CD4-positive, alpha-beta T cell treated with Interleukin-6 for 4 hours (primary cell): ENCODE results near the gene DCTN5.
"Not testable (repeated sequence)": the region's sequence is repeated elsewhere in the genome, so short reads cannot be mapped to it uniquely, and the experiment has no call there.

Experiments used
- DNase-seq: peaks from one replicate; pipeline ENCODE4 v3.0.0-alpha.2; 2020; ENCODE audit warnings: mixed read lengths

The DCTN5 gene

DNA sequence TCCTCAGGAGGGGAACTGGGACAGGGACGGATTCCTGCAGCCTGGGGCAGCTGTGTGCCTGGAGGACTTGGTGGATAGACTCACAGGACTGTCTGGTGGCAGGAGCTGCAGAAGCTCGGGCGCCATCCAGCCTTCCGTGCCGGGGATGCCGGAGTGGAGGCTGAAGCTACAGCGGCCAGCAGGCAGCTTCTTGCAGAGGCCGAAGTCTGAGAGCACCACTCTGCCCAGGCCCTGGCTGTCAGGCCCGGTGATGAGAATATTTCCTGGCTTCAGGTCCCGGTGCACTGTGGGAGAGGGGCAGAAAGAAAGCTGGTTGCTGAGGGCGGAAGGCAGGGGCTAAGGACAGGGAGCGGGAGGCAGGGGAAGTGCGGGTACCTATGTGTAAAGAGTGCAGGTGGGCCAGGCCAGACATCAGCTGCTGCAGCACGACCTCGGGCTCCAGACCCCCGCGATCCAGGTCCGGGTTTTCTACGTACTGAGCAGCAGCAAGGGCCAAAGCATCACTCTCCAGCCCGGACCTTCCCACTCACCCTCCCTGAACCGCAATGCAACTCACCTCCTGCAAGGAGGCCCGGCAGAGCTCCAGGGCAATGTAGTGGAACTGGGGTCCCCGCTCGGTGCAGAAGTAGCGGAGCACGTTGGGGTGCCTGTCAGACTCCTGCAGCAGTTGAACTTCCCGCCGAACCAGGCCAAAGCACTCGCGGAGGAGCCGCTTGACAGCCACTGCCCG lies 53.5 kb downstream of the DCTN5 start:
- DNase-seq: no peak

- no peak for DNase-seq
These were observed 54.5 kb downstream of the DCTN5 start for GRCh38 chr16:23695756-23696155.

GRCh38 chr16:23699100-23699499 lies 57.8 kb downstream of the DCTN5 start:
- no peak for DNase-seq

GRCh38 chr16:23700093-23700492 lies 58.8 kb downstream of the DCTN5 start:
- DNase-seq: no peak

- no peak for DNase-seq
These were observed 59.2 kb downstream of the DCTN5 start for GRCh38 chr16:23700509-23700908.

- DNase-seq: no peak
These were observed 59.8 kb downstream of the DCTN5 start for GRCh38 chr16:23701045-23701444.

DNA sequence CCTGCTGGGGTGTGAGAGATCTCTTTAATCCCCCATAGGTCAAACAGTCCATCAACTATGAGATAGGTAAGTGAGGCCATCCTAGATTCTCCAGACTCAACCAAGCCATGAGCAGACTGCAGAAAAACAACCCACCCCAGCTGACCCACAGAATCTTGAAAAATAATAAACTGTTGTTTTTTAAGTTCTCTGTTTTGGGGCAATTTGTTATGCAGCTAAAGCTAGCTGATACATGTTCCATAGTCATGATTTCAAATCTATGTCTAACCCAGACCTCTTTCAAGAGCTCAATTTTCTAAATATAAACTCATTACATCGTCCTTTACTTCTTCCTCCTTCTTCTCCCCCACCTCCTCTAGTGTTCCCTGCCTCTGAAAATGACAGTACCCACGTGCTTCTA lies 61.7 kb downstream of the DCTN5 start:
- DNase-seq: no peak

DNA sequence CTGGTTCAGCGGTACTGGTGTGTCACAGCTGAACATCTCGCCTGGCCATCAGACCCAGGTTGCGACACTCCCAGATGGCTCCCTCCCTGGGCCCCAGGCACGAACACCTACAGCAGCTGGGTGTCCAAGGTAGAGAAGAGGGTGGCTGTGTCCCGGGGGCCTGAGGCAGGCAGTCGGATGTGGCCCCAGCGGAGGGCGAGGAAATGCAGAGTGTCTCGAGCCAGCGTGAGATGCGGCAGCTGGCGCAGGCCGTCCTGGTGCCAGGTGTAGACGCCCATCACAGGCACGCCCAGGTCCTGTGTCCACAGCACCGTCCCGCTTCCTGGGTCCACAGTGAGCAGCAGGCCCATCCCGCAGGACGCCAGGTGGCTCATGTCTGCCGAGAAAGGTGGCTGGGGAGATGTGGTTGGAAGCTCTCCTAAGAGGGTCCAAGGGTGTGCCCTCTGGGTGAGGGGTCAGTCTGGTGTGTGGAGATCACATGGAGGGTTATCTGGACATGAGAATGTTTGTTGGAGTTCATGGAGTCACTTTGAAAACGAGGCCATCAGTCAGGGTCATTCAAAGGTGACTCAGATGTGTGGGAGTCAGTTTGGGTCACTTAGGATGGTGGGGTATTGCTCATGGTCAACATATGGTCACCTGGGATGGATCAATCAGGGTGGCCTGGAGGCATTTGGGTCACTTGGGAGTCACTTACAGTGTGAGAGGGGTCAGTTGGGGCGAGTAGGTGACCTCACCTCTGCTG lies 63.7 kb downstream of the DCTN5 start:
- DNase-seq: no peak

DNA sequence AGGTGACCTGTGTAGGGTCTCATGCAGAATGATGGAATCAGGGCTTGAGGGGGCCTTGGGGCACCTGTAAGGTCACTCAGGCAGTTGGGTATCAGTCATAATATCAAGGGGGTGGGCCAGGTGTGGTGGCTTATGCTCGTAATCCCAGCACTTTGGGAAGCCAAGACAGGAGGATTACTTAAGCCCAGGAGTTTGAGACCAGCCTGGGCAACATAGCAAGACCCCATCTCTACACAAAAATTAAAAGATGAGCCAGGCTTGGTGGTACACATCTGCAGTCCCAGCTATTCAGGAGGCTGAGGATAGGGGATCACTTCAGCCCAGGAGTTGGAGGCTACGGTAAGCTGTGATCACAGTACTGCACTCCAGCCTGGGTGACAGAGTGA lies 64.2 kb downstream of the DCTN5 start:
- DNase-seq: no peak

DNA sequence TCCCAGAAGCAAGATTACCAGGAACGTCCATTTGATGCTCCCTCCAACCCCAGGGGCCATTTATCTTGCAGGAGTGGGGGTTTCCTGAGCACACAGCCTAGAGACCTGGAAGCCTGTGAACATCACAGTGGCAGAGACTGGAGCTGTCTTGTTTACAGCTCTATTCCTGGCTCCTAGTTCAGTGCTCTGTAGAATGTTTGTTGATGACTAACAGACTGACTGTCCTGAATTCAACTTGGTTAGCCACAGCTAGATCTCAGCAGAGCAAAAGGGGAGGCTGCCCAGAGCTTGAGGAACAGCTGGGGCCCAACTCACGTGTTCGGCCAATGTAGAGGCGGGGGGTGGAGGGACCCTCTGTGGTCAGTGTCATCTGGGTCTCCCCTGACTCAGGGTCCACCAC lies 65.2 kb downstream of the DCTN5 start:
- no peak for DNase-seq

DNA sequence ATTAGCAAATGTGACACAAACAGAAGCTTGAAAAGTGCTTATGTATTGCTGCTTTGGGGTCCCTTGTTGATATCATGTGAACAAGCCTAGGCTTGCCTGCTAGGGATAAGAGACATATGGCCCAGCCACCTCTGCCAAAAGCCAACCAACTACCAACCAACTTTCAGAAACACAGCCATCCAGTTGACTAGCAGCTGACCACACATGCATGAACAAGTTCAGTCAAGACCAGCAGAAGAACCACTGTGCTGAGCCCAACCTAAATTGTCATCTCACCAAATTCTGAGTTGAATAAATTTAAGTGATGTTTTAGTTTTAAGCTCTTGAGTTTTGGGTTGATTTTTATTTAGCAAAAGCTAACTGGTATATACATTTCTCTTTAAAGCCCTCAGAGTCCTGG lies 68.3 kb downstream of the DCTN5 start:
- no peak for DNase-seq

DNA sequence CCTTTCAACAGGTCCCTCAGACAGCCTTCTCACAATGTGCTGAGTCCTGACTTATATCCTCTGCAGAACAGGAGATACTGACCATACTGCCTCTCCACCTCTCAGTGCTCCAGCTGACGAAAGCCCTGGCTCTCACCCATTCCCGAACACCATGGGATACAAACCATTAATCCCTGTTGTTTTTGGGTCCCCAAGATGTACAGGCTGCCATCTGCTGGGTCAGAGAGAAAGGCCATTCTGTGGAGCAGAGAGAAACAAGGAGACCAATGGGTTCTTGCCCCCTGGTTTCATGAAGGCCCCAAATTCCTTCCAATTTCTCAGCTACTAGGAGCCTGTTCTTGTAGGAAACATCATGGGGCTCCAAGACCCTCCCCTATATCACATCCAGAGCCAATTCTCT lies 68.7 kb downstream of the DCTN5 start:
- no peak for DNase-seq

- no peak for DNase-seq
These were observed 69.2 kb downstream of the DCTN5 start for GRCh38 chr16:23710504-23710903.

DNA sequence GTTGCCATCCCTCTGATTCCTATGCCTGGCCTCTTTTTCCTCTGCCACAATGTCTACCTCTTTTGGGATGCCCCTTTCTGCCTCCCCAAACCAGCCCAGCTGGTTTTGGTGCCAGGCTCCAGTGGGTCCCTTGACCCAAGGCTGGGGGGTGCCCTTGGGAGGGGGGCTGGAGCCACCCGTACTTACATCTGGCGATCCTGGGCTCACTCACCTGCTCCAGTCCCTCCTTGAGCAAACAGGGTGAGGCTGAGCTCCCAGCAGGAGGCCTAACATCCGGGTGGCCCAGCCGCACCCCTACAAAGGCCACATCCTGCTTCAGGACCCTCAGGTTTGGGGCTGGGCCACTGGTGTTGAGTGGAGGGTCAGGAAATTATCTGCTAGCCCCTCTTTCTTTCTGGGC lies 70.5 kb downstream of the DCTN5 start:
- no peak for DNase-seq

DNA sequence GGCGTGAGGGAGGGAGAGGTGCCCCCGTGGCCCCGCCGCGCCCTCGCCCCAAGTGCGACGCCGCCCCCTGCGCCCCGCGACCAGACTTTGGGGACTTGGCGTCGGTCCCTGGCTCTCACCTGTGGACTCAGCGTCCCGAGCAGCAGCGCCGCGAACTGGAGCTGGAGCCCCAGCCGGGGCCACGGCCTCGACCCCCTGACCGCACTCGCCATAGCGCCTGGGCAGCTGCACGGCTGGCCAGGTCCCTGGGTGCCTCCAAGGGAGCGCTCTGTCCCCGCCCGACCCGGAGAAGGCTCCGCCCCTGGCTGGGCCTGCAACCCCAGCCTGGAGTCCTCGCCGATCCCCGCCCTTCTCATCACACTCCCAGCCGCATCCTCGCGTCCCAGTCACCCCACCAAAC lies 71.7 kb downstream of the DCTN5 start, which contains the start of gene ERN2:
Gene ERN2, minus strand, starts transcription at position 247 of the 400 bp plus-strand sequence. Its CDS starts 35 bp downstream, at position 212.
- no peak for DNase-seq

DNA sequence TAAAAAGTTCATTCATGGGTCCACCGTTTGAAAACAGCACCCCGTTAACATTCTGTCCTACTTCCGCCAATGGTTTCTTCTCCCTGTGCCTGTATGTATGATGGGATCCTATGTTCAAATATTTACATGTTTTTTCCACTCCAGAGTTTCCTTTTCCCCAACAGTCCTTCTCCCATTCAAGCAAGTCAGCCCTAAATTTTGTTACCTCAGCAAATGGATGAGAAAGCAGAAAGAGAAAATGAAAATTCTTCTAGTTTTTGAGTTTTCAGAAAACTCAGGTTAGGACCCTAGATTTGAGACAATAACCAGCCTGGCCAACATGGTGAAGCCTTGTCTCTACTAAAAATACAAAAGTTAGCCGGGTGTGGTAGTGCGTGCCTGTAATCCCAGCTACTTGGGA lies 75.2 kb downstream of the DCTN5 start:
- DNase-seq: no peak

DNA sequence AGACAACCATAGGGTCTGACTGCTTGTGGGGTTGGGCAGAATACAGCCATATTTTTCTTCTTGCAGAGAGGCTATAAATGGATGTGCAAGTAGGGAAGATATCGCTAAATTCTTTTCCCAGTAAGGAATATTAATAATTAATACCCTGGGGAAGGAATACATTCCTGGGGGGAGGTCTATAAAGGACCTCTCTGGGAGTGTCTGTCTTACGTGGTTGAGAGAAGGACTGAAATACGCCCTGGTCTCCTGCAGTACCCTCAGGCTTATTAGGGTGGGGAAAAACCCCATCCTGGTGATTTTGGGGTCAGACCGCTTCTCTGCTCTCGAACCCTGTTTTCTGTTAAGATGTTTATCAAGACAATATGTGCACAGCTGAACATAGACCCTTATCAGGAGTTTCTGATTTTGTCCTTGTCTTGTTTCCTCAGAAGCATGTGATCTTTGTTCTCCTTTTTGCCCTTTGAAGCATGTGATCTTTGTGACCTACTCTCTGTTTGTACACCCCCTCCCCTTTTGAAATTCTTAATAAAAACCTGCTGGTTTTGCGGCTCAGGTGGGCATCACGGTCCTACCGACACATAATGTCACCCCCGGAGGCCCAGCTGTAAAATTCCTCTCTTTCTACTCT lies 81.5 kb downstream of the DCTN5 start:
- not testable (repeated sequence) for DNase-seq

DNA sequence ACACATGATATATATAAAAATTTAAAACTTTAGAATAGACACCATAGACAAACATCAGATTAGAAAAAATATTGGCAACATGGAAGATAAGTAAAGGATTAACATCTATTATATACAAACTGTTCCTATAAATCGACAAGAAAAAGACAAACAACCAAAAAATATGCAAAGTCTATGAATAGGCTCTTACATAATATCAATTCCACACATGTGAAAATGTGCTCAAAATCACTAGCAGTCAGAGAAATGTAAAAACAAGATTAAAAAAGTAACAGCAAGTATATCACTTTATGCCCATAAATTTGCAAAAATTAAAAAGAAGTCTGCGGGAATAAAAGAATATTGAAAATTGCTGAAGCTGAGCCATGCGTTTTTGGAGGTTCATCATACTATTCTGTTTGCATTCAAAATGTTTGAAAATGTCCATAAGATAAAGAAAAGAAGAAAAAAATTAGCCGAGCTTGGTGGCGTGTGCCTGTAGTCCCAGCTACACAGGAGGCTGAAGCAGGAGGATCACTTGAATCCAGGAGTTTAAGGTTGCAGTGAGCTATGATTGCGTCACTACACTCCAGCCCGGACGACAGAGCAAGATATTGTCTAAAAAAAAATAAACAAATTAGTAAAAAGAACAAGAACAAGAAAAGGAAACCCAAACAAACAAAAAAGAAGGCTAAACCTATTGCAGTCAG lies 83.0 kb downstream of the DCTN5 start:
- DNase-seq: no peak

DNA sequence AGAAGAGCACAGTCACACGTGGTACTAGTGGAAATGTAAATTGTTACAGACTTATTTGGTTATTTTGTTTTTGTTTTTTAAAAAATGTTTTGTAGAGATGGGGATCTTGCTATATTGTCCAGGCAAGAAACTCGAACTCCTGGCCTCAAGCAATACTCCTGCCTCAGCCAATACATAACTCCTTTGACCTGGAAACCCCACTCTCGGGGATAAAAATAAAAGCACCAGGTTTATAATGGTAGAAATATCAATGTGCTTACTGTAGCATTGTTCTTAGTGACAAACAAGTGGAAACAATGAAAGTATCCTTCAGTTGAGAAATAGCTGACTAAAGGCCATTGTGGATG lies 83.5 kb downstream of the DCTN5 start:
- no peak for DNase-seq

GRCh38 chr16:23726710-23727109 lies 85.4 kb downstream of the DCTN5 start:
- no peak for DNase-seq
